Fibroblast of pulmonary artery (primary cell): Measurements from ENCODE around the gene CHP1.
"Not testable (repeated sequence)": the region's sequence is repeated elsewhere in the genome, so short reads cannot be mapped to it uniquely, and the experiment has no call there.

ENCODE experiments used
- DNase-seq: peaks from one replicate; pipeline ENCODE4 v3.0.0-alpha.2; 2010; ENCODE audit warnings: low read depth
- H3K4me3 ChIP-seq: replicated peaks from 2 replicates; pipeline ENCODE4 v1.5.1; 2011; ENCODE audit warnings: low read depth, mild to moderate bottlenecking, control low read depth, low read length, moderate library complexity
- CTCF ChIP-seq: IDR thresholded peaks from 2 replicates; pipeline ENCODE4 v1.5.1; 2011; ENCODE audit warnings: mild to moderate bottlenecking, control low read depth, low read length, inconsistent platforms; ENCODE audit errors: missing control alignments

CHP1 gene

GRCh38 chr15:41256103-41256502 is 25.0 kb downstream of the CHP1 start:
- H3K4me3 ChIP-seq: no peak overlapping the region
- no peak for TF ChIP-seq CTCF
- no peak for DNase-seq

GRCh38 chr15:41256577-41257038 is 25.5 kb downstream of the CHP1 start:
- no peak for TF ChIP-seq CTCF
- peak; percentile 56 for DNase-seq
- no peak overlapping the region for H3K4me3 ChIP-seq

- TF ChIP-seq CTCF: no peak
- DNase-seq: peak; percentile 55
- H3K4me3 ChIP-seq: no peak overlapping the region
Measured at GRCh38 chr15:41258750-41259471, 27.8 kb downstream of the CHP1 start.

- H3K4me3 ChIP-seq: no peak overlapping the region
- DNase-seq: no peak
- no peak for TF ChIP-seq CTCF
Measured at GRCh38 chr15:41259546-41260189, 28.6 kb downstream of the CHP1 start.

- H3K4me3 ChIP-seq, DNase-seq: not testable (repeated sequence)
Measured at GRCh38 chr15:41260924-41261323, 29.9 kb downstream of the CHP1 start.

GRCh38 chr15:41262571-41262970 is 31.5 kb downstream of the CHP1 start:
- no peak overlapping the region for H3K4me3 ChIP-seq
- DNase-seq: no peak
- TF ChIP-seq CTCF: no peak

- DNase-seq: peak; percentile 74
- TF ChIP-seq CTCF: no peak
- no peak overlapping the region for H3K4me3 ChIP-seq
Measured at GRCh38 chr15:41263891-41264351, 32.9 kb downstream of the CHP1 start.
